ENCODE measurements around the gene SPIRE1.

DNA sequence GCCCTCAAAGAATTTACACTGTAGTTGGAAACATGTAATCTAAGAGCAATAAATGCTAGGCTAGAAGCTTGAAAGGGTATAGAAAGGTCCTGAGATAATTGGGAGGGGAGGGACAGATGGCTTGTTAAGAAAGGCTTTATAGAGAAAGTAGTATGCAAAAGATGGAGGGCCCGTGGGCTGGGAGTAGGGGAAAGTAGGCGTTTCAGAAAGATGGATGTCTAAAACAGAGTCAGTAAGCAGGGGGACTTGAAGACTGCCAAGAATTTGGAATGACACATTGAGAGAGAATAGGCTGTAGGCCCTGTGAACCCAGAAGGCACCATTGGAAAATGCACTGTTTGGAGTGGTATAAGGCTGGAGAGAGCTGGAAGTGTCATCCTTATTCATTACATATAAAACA, 45.8 kb upstream of the SPIRE1 start:
- TF ChIP-seq EP300 (IDR thresholded peaks at IDR 0.05) = no peak
- no peak for TF ChIP-seq CTCF (IDR thresholded peaks at IDR 0.05)
- TF ChIP-seq POLR2A (IDR thresholded peaks at IDR 0.05) = no peak
- no peak for TF ChIP-seq POLR2AphosphoS5 (IDR thresholded peaks at IDR 0.05)
